ENCODE results near the gene OR52N1. TPM values are rescaled to one million over a fixed set of nuclear protein-coding genes. Genes with fewer than 3 reads are reported as not detected.

Gene OR52N1
- total and polyA plus RNA-seq, 9 of the 15 experiments (the other 6 are each of a cell fraction or from before 2014, with no cell fraction given), result not detected

GRCh38 chr11:5808500-5809121 lies 17.5 kb upstream of the OR52N1 start, which contains the start of gene OR52N2 (continued):
- TF ChIP-seq REST (IDR thresholded peaks at IDR 0.05; ENCODE audit: borderline replicate concordance) (peak; percentile 49; the same call in 1 of the 2 replicates), REST (CRISPR knock-in tag; IDR thresholded peaks at IDR 0.05; ENCODE audit: low read depth) (no peak), SMC3 (conservative IDR thresholded peaks at IDR 0.05; ENCODE audit: insufficient read depth, low read depth, low read length) (peak; percentile 45; the same call in 1 of the 2 replicates), RAD21 (CRISPR knock-in tag; conservative IDR thresholded peaks at IDR 0.05 in 1 of 2, IDR thresholded peaks at IDR 0.05 in 1 of 2) (peak; percentile 26 to 68; a peak in 3 of 4 replicates), CHAMP1 (IDR thresholded peaks at IDR 0.05) (0 out of 2 replicates have a peak, but pooled peaks have one; percentile 13), CTCF (IDR thresholded peaks at IDR 0.05 in 2 of 3, conservative IDR thresholded peaks at IDR 0.05 in 1 of 3; ENCODE audit: insufficient read depth in 2 of 3, low read depth in 1 of 3, low read length in 3 of 3) (peak; percentile 48 to 56 (median 53); a peak in 5 of 6 replicates), ZNF282 (CRISPR knock-in tag; IDR thresholded peaks at IDR 0.05) (no peak)
